ENCODE results near the gene PUS7L. TPM values are rescaled to one million over a fixed set of nuclear protein-coding genes. Genes with fewer than 3 reads are reported as not detected.

The PUS7L gene
- total RNA-seq, 1 experiment from 2014 or later, result 14.4 TPM

DNA sequence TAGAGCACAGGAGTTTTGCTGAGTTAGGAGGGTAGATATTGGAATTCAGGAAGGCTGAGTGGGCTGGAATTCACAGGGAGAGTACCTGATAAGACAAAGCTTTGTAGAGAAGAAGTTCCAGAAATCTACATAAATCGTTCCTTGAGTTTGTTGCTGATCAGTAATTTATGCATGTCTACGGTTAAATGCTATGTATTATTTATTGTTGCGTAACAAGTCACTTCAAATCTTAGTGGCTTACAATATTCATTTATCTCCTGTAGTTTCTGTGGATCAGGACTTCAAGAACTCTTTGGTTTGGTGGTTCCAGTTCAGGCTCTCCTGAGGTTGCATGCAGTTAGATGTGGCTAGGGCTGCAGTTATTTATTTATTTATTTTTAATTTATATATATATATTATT, 7.8 kb downstream of the PUS7L start:
- Histone ChIP-seq H3K14ac (ENCODE audit: insufficient read depth, low read length) (no peak overlapping the region), H4K20me1 (ENCODE audit: control insufficient read depth, insufficient read depth, insufficient read length) (no peaks in the 10 kb centered on the region), H3K18ac (ENCODE audit: insufficient read length, low read depth, low read length) (no peak overlapping the region), H2AK5ac (ENCODE audit: insufficient read length, low read length) (no peak overlapping the region), H4K8ac (replicated peaks; ENCODE audit: insufficient read length, low read depth, low read length) (no peak overlapping the region), H4K5ac (ENCODE audit: insufficient read length, low read depth, low read length) (no peak overlapping the region), H3K56ac (ENCODE audit: insufficient read length, low read depth, low read length) (no peak overlapping the region), H2BK20ac (ENCODE audit: low read depth, low read length, poor library complexity, severe bottlenecking) (no peak overlapping the region), H3K27ac (ENCODE audit: insufficient read length, low read depth, low read length) (no peak overlapping the region), H3K4me1 (ENCODE audit: insufficient read depth, low read length) (no peaks in the 10 kb centered on the region), H3K4ac (ENCODE audit: low read depth, low read length) (no peak overlapping the region), H3K23ac (ENCODE audit: insufficient read length, low read depth, low read length) (no peak overlapping the region), H4K91ac (ENCODE audit: insufficient read length, low read depth, low read length) (no peak overlapping the region), H3K9ac (ENCODE audit: extremely low read depth, insufficient read length, low read length) (no peak overlapping the region), H3K79me1 (ENCODE audit: insufficient read depth, low read depth, low read length, poor library complexity, severe bottlenecking) (no peaks in the 10 kb centered on the region), H3K27me3 (ENCODE audit: insufficient read depth, low read length) (no peaks in the 10 kb centered on the region), H2BK12ac (ENCODE audit: insufficient read length, low read depth, low read length) (no peak overlapping the region), H3K79me2 (ENCODE audit: insufficient read depth, low read length) (no peaks in the 10 kb centered on the region), H2AFZ (ENCODE audit: low read length) (no peak overlapping the region), H3T11ph (ENCODE audit: low read length) (no peak overlapping the region), H3K4me2 (ENCODE audit: insufficient read depth, insufficient read length, low read length) (no peak overlapping the region), H2BK15ac (ENCODE audit: low read depth, low read length) (no peak overlapping the region), H3K9me3 (ENCODE audit: control insufficient read depth, low read depth, low read length) (no peaks in the 10 kb centered on the region), H2BK5ac (ENCODE audit: insufficient read length, low read length) (no peak overlapping the region), H2BK120ac (ENCODE audit: low read depth, low read length, poor library complexity, severe bottlenecking) (no peak overlapping the region), H3K23me2 (ENCODE audit: insufficient read length, low read depth, low read length, poor library complexity, severe bottlenecking) (no peaks in the 10 kb centered on the region)
- TF ChIP-seq, protein P1, sequence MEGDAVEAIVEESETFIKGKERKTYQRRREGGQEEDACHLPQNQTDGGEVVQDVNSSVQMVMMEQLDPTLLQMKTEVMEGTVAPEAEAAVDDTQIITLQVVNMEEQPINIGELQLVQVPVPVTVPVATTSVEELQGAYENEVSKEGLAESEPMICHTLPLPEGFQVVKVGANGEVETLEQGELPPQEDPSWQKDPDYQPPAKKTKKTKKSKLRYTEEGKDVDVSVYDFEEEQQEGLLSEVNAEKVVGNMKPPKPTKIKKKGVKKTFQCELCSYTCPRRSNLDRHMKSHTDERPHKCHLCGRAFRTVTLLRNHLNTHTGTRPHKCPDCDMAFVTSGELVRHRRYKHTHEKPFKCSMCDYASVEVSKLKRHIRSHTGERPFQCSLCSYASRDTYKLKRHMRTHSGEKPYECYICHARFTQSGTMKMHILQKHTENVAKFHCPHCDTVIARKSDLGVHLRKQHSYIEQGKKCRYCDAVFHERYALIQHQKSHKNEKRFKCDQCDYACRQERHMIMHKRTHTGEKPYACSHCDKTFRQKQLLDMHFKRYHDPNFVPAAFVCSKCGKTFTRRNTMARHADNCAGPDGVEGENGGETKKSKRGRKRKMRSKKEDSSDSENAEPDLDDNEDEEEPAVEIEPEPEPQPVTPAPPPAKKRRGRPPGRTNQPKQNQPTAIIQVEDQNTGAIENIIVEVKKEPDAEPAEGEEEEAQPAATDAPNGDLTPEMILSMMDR (conservative IDR thresholded peaks at IDR 0.05), result no peak
- H3K4me1 Mint-ChIP-seq, result no peaks in the 10 kb centered on the region
- no peaks in the 10 kb centered on the region; the same call in 1 of the 2 replicates for H3K27me3 Mint-ChIP-seq (ENCODE audit: low read depth)
- H3K4me3 Mint-ChIP-seq, result no peak overlapping the region
- no peaks in the 10 kb centered on the region for H3K9me3 Mint-ChIP-seq
- no CpG with 5 or more reads among the region's 3 CpGs for WGBS (ENCODE audit: extremely low coverage, insufficient read length, low lambda C conversion rate)
- H3K36me3 Mint-ChIP-seq (ENCODE audit: insufficient read depth in 1 of 3, low read depth in 3 of 3), result peaks cover 0 to 17% (median 15%) of the 10 kb centered on the region in 3 experiments; a peak in 5 of 7 replicates
- no peak for DNase-seq
- no peak overlapping the region for H3K27ac Mint-ChIP-seq

Data from H9 (cell line).